Tibial artery (tissue), 4 donors: ENCODE measurements around the gene HAL.

Source experiments
- DNase-seq, 2 donors: peaks; one replicate each; pipeline ENCODE4 v3.0.0-alpha.2; 2019
- H3K27ac ChIP-seq, 2 donors: fragments of 200-600 bp; sonication (generic) in 1 of 2; 1 replicate in 1 of 2; 2 replicates in 1 of 2; pipeline ENCODE4 v1.5.1; 2018 to 2019; ENCODE audit warnings: mild to moderate bottlenecking in 1 of 2
- H3K27me3 ChIP-seq, 2 donors: fragments of 200-600 bp; sonication (generic) in 1 of 2; one replicate each; pipeline versions ENCODE4 v1.5.1 to v1.6.0; 2016 to 2019
- H3K36me3 ChIP-seq, 3 donors: fragments of 200-600 bp; sonication (generic) in 2 of 3; one replicate each; pipeline ENCODE4 v1.5.1; 2016 to 2019; ENCODE audit warnings: mild to moderate bottlenecking in 2 of 3
- H3K4me1 ChIP-seq, 4 donors: fragments of 200-600 bp; sonication (generic) in 2 of 4; 1 replicate in 3 of 4; 2 replicates in 1 of 4; pipeline ENCODE4 v1.5.1; 2016 to 2019
- H3K4me3 ChIP-seq, 2 donors: fragments of 200-600 bp; sonication (generic) in 1 of 2; 1 replicate in 1 of 2; 2 replicates in 1 of 2; pipeline ENCODE4 v1.5.1; 2018 to 2019; ENCODE audit warnings: mild to moderate bottlenecking in 2 of 2
- H3K9me3 ChIP-seq, 3 donors: fragments of 200-600 bp; sonication (generic) in 1 of 3; one replicate each; pipeline ENCODE4 v1.5.1; 2016 to 2019
- intact Hi-C: fragments of 100-400 bp; cut with DNase I; formaldehyde crosslinking; loops from one replicate; pipeline ENCODE4 v1.15.0; 2023; ENCODE audit warnings: low total_unique reads
- TF ChIP-seq, protein P1 (sequence below), 2 experiments: fragments of 200-600 bp in 1 of 2; fragments of 450-650 bp in 1 of 2; IDR thresholded peaks; one replicate each; pipeline ENCODE4 v1.5.1; 2017 to 2019; ENCODE audit warnings: antibody characterized with exemption in 2 of 2, mild to moderate bottlenecking in 1 of 2, moderate library complexity in 1 of 2

HAL gene

DNA sequence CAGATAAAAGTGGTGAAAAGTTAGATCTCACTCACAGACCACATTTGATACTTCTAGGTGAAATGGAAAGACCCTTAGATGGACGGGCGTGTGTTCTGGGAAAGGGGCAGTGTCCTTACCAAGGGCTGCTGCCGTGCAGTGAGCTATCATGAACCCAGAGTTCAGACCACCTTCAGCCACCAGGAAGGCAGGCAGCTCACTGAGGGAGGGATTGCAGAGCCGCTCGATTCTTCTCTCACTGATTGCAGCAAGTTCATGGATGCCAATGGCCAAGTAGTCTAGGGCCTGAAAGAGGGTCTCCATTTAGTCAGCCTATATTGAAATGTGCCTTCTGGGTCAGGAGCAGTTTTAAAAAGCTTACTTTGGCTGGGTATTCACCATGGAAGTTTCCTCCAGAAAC lies 15.7 kb downstream of the HAL start:
- H3K9me3 ChIP-seq: no peaks in the 10 kb centered on the region
- no peaks in the 10 kb centered on the region for H3K27me3 ChIP-seq
- H3K36me3 ChIP-seq: no peaks in the 10 kb centered on the region
- intact Hi-C loops: no loop called here
- DNase-seq: no peak
- H3K27ac ChIP-seq: no peak overlapping the region
- H3K4me3 ChIP-seq: no peak overlapping the region
- H3K4me1 ChIP-seq: no peaks in the 10 kb centered on the region
- TF ChIP-seq, protein P1, sequence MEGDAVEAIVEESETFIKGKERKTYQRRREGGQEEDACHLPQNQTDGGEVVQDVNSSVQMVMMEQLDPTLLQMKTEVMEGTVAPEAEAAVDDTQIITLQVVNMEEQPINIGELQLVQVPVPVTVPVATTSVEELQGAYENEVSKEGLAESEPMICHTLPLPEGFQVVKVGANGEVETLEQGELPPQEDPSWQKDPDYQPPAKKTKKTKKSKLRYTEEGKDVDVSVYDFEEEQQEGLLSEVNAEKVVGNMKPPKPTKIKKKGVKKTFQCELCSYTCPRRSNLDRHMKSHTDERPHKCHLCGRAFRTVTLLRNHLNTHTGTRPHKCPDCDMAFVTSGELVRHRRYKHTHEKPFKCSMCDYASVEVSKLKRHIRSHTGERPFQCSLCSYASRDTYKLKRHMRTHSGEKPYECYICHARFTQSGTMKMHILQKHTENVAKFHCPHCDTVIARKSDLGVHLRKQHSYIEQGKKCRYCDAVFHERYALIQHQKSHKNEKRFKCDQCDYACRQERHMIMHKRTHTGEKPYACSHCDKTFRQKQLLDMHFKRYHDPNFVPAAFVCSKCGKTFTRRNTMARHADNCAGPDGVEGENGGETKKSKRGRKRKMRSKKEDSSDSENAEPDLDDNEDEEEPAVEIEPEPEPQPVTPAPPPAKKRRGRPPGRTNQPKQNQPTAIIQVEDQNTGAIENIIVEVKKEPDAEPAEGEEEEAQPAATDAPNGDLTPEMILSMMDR (IDR thresholded peaks at IDR 0.05): no peak

DNA sequence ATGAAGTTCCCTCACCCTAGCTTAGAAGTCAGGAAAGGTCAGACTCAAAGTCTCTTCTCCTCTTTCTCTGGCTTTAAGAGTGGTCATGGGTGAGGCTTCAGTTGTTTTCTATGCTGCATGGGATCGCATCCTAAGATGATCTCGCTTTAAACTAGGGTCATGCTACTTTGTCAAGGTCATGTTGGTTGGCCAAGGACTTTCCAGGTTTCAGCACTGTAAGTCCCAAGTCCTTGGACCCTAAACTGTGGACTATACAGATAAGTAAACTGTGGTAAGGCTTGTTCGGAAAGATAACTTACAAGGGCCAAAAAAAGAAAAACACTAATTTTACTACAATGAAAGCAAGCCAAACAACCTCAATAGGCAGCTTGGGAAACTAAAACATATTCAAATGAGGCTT lies 17.4 kb downstream of the HAL start:
- TF ChIP-seq, protein P1 (IDR thresholded peaks at IDR 0.05): no peak
- DNase-seq: no peak
- intact Hi-C loops: no loop called here

DNA sequence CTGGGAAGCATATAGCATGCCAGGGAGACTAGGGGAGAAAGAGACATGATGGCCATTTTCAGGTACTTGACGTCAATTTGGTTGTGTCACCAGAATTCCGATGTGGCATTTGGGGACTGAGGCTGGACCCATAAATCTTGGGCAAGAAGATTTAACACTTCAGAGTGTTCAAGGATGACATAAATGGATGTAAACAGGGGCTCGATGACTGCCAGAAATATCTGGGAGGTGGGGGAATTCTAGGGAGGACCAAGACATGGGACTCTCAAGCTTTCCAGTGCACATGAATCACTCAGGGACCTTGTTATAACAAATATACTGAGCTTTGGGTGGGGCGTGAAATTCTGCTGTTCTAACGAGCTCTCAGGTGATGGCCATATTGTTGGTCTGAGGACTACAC lies 17.8 kb downstream of the HAL start:
- intact Hi-C loops: no loop called here
- Histone ChIP-seq H3K4me1 (no peaks in the 10 kb centered on the region), H3K27ac (no peak overlapping the region), H3K36me3 (no peaks in the 10 kb centered on the region), H3K9me3 (no peaks in the 10 kb centered on the region), H3K27me3 (no peaks in the 10 kb centered on the region), H3K4me3 (no peak overlapping the region)
- TF ChIP-seq, protein P1 (IDR thresholded peaks at IDR 0.05): no peak
- DNase-seq: no peak

More for the DNA sequence above, 17.4 kb downstream of the HAL start:
- Histone ChIP-seq H3K36me3 (no peaks in the 10 kb centered on the region), H3K4me1 (no peaks in the 10 kb centered on the region), H3K4me3 (no peak overlapping the region), H3K9me3 (no peaks in the 10 kb centered on the region), H3K27ac (no peak overlapping the region), H3K27me3 (no peaks in the 10 kb centered on the region)

DNA sequence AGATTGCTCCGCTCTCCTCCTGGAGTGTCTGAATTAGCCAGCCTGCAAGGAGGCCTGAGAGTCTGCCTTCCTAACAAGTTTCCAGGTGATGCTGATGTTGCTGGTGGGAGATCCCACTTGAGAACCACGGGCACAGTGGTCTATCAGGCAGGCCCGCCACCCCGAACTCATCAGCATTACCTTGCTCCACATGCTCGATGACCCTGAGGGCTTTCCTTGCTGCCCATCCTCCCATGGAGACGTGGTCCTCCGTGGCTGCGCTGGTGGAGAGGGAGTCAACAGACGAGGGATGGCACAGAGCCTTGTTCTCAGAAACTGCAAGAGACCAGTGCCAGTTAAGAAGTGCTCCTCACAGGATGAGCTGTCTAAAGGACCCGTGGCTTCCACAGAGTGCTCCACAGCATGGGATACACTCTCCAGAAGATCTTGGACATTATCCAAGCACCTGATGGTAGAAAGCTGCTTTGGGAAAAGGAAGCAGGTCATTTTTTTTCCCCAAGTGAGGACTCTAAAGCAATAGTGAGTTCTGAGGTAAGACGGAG lies 18.3 kb downstream of the HAL start:
- TF ChIP-seq, protein P1 (IDR thresholded peaks at IDR 0.05): no peak
- no peaks in the 10 kb centered on the region for H3K36me3 ChIP-seq
- H3K27ac ChIP-seq: no peak overlapping the region
- intact Hi-C loops: no loop called here
- H3K27me3 ChIP-seq: no peaks in the 10 kb centered on the region
- H3K9me3 ChIP-seq: no peaks in the 10 kb centered on the region
- H3K4me3 ChIP-seq: no peak overlapping the region
- no peaks in the 10 kb centered on the region for H3K4me1 ChIP-seq
- DNase-seq: no peak

DNA sequence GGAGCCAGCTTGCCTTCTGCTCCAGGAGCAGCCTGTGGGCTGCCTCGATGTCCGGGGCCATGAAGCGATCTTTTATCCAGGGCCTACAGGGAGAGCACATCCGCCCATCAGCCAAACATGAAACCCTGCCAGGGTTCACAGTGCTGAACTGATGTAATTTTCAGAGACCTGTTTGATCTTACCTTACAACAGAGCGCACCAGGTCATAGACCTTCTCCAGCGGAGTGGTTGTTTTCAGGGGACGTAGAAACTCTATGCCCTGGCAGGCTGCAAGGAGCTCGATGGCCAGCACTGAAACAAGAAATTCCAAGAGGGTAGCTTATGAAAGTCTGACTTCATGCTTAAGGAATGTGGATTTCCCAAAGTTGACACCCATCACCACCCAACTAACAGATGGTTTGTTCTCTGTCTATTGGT lies 19.7 kb downstream of the HAL start:
- Histone ChIP-seq H3K36me3 (no peaks in the 10 kb centered on the region), H3K27ac (no peak overlapping the region), H3K9me3 (no peaks in the 10 kb centered on the region), H3K27me3 (no peaks in the 10 kb centered on the region), H3K4me3 (no peak overlapping the region), H3K4me1 (no peaks in the 10 kb centered on the region)
- TF ChIP-seq, protein P1 (IDR thresholded peaks at IDR 0.05): no peak
- intact Hi-C loops: no loop called here
- no peak for DNase-seq

DNA sequence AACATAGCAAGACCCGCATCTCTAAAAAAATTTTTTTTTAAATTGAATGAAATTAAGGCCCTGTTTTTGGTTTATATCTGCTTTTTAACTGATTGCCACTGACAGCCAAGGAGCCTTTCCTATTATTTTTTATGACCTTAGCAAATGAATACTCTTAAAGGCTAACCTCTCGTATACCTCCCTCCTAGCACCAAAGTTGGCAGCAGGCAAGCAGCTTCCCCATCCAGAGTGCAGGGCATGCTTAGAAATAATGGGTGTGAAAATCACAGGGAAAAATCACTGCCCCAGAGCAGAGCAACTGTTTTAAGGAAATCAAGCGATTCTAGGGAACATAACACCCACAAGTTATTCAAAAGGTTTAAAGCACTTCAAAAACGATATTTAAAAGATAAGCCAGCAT lies 20.7 kb downstream of the HAL start:
- no peak overlapping the region for H3K4me3 ChIP-seq
- H3K36me3 ChIP-seq: no peaks in the 10 kb centered on the region
- no peaks in the 10 kb centered on the region for H3K27me3 ChIP-seq
- DNase-seq: no peak
- H3K9me3 ChIP-seq: no peaks in the 10 kb centered on the region
- H3K27ac ChIP-seq: no peak overlapping the region
- TF ChIP-seq, protein P1 (IDR thresholded peaks at IDR 0.05): no peak
- intact Hi-C loops: no loop called here
- H3K4me1 ChIP-seq: no peaks in the 10 kb centered on the region
